SU-DHL-6 (cell line): ENCODE measurements around the gene SENP6.

Experiments
- H2AFZ ChIP-seq: fragments of 200-600 bp; sonication (generic); 2 replicates; pipeline ENCODE4 v1.6.1; 2014; ENCODE audit warnings: low read depth, mild to moderate bottlenecking, moderate library complexity, mixed read lengths, antibody characterized with exemption, low read length; ENCODE audit not compliant: severe bottlenecking
- H3F3A ChIP-seq: fragments of 200-600 bp; shearing (Covaris generic); 2 replicates; pipeline ENCODE4 v1.6.0; 2016; ENCODE audit warnings: antibody characterized with exemption, mild to moderate bottlenecking; ENCODE audit not compliant: insufficient read depth
- H3K27ac ChIP-seq: fragments of 200-600 bp; sonication (generic); 2 replicates; pipeline ENCODE4 v1.5.1; 2016; ENCODE audit warnings: low read depth, mild to moderate bottlenecking, low read length, moderate library complexity, mixed read lengths
- H3K27me3 ChIP-seq: fragments of 200-600 bp; sonication (generic), shearing (Covaris generic); 2 replicates; pipeline ENCODE4 v1.6.0; 2014; ENCODE audit warnings: mild to moderate bottlenecking, low read length
- H3K36me3 ChIP-seq: fragments of 200-600 bp; sonication (generic); 2 replicates; pipeline ENCODE4 v1.6.1; 2014; ENCODE audit warnings: mild to moderate bottlenecking, low read length, mixed read lengths
- H3K4me2 ChIP-seq: fragments of 300-600, 200-600 bp; shearing (Covaris generic), sonication (generic); 2 replicates; pipeline ENCODE4 v1.6.0; 2014; ENCODE audit warnings: low read length, low read depth, mild to moderate bottlenecking; ENCODE audit not compliant: poor library complexity, severe bottlenecking
- H3K4me3 ChIP-seq: fragments of 200-600 bp; sonication (generic); 2 replicates; pipeline ENCODE4 v1.5.1; 2014; ENCODE audit warnings: antibody characterized with exemption, low read length, mild to moderate bottlenecking, mixed read lengths; ENCODE audit not compliant: insufficient read depth, poor library complexity, severe bottlenecking
- H3K79me2 ChIP-seq: fragments of 200-600 bp; sonication (generic); 2 replicates; pipeline ENCODE4 v1.6.1; 2014; ENCODE audit warnings: mild to moderate bottlenecking, low read length, moderate library complexity; ENCODE audit not compliant: insufficient read depth
- H3K9ac ChIP-seq: fragments of 200-600 bp; sonication (generic); 2 replicates; pipeline ENCODE4 v1.7.0; 2014; ENCODE audit warnings: mild to moderate bottlenecking, low read length
- H3K9me2 ChIP-seq: fragments of 200-600 bp; sonication (generic); replicated peaks from 2 replicates; pipeline ENCODE4 v1.6.1; 2014; ENCODE audit warnings: low read length; ENCODE audit not compliant: insufficient read depth
- H3K9me3 ChIP-seq: fragments of 200-600 bp; sonication (generic); 2 replicates; pipeline ENCODE4 v1.6.1; 2014; ENCODE audit warnings: low read length, mixed read lengths; ENCODE audit not compliant: insufficient read depth
- H4K20me1 ChIP-seq: fragments of 200-600 bp; sonication (generic); 2 replicates; pipeline ENCODE4 v1.6.1; 2014; ENCODE audit warnings: low read depth, mild to moderate bottlenecking, antibody characterized with exemption, low read length, moderate library complexity, mixed read lengths
- CTCF ChIP-seq: fragments of 200-600 bp; sonication (generic); IDR thresholded peaks from one replicate; pipeline ENCODE4 v1.5.1; 2017; ENCODE audit warnings: antibody characterized with exemption, mild to moderate bottlenecking, low read length, moderate library complexity; ENCODE audit not compliant: insufficient read depth, poor library complexity, severe bottlenecking
- EZH2phosphoT487 ChIP-seq: fragments of 200-600 bp; sonication (generic), shearing (Covaris generic); conservative IDR thresholded peaks from 2 replicates; pipeline ENCODE4 v1.6.1; 2018; ENCODE audit warnings: mild to moderate bottlenecking, antibody characterized with exemption, low read length, moderate library complexity, mixed read lengths

The SENP6 gene

GRCh38 chr6:75563032-75563431, 38.6 kb upstream of the SENP6 start:
- H3K27me3 ChIP-seq = no peaks in the 10 kb centered on the region
- no peak overlapping the region for H2AFZ ChIP-seq
- H3K4me3 ChIP-seq = no peak overlapping the region
- H3K4me2 ChIP-seq = no peak overlapping the region
- H3K9me3 ChIP-seq = peaks cover 11% of the 10 kb centered on the region
- H3K9ac ChIP-seq = no peak overlapping the region
- no peaks in the 10 kb centered on the region for H4K20me1 ChIP-seq
- peaks cover 7% of the 10 kb centered on the region; the same call in 1 of the 2 replicates for H3K36me3 ChIP-seq
- no peaks in the 10 kb centered on the region for H3K9me2 ChIP-seq
- no peak overlapping the region for H3K27ac ChIP-seq
- no peaks in the 10 kb centered on the region for H3F3A ChIP-seq
- no peaks in the 10 kb centered on the region for H3K79me2 ChIP-seq
- TF ChIP-seq EZH2phosphoT487 = no peak
- peak; percentile 32 for TF ChIP-seq CTCF

GRCh38 chr6:75566137-75566767, 35.4 kb upstream of the SENP6 start:
- H3K4me3 ChIP-seq = no peak overlapping the region
- H3K27ac ChIP-seq = no peak overlapping the region

GRCh38 chr6:75568100-75568499, 33.6 kb upstream of the SENP6 start:
- Histone ChIP-seq H3K79me2 (no peaks in the 10 kb centered on the region), H3K27ac (no peak overlapping the region), H3K36me3 (no peaks in the 10 kb centered on the region), H4K20me1 (no peaks in the 10 kb centered on the region), H3K9ac (no peak overlapping the region), H3K4me3 (no peak overlapping the region), H3K4me2 (no peak overlapping the region), H3K27me3 (no peaks in the 10 kb centered on the region), H2AFZ (no peak overlapping the region), H3K9me3 (peaks cover 11% of the 10 kb centered on the region), H3F3A (no peaks in the 10 kb centered on the region), H3K9me2 (no peaks in the 10 kb centered on the region)
- TF ChIP-seq EZH2phosphoT487 (no peak), CTCF (no peak)

More at GRCh38 chr6:75566137-75566767, 35.4 kb upstream of the SENP6 start:
- no peaks in the 10 kb centered on the region for H4K20me1 ChIP-seq
- peaks cover 7% of the 10 kb centered on the region; the same call in 1 of the 2 replicates for H3K36me3 ChIP-seq
- no peak overlapping the region for H3K4me2 ChIP-seq
- H3K9ac ChIP-seq = no peak overlapping the region
- H3F3A ChIP-seq = no peaks in the 10 kb centered on the region
- TF ChIP-seq CTCF = no peak
- no peak for TF ChIP-seq EZH2phosphoT487
- H3K9me2 ChIP-seq = no peaks in the 10 kb centered on the region
- no peak overlapping the region for H2AFZ ChIP-seq
- no peaks in the 10 kb centered on the region for H3K27me3 ChIP-seq
- no peaks in the 10 kb centered on the region for H3K79me2 ChIP-seq
- H3K9me3 ChIP-seq = peaks cover 11% of the 10 kb centered on the region
